Panc1 (cell line): Measurements from ENCODE around the gene AMBRA1. TPM values are rescaled to one million over a fixed set of nuclear protein-coding genes. Genes with fewer than 3 reads are reported as not detected.

ENCODE experiments used
- ATAC-seq: fragments of 200-7000 bp; cut with Tn5 transposase; 2 replicates; pipeline ENCODE4 v1.9.1; 2020; ENCODE audit warnings: mild to moderate bottlenecking, moderate library complexity
- BruUV-seq: library from RNA; stranded (reverse); fragments of 400-500 nt; replicated peaks from 2 replicates; lab custom pipeline; 2021; lab: Mats Ljungman, UMichigan
- CTCF ChIA-PET: fragments of 300-600 bp; sonication (Branson Sonifier 250); formaldehyde crosslinking; loops from one replicate; lab custom pipeline; 2022; ENCODE audit warnings: antibody characterized with exemption; lab: Charles Lee
- POLR2A ChIA-PET: fragments of 300-600 bp; sonication (Branson Sonifier 250); formaldehyde crosslinking; loops from one replicate; lab custom pipeline; 2022; ENCODE audit warnings: antibody characterized with exemption; lab: Charles Lee
- DNase-seq: peaks from one replicate; pipeline ENCODE4 v3.0.0-alpha.2; 2010; ENCODE audit warnings: low read depth, low spot score
- H3K27ac ChIP-seq: 2 replicates; pipeline ENCODE4 v1.5.1; 2011; ENCODE audit warnings: mild to moderate bottlenecking, low read length, inconsistent platforms
- H3K27me3 ChIP-seq: fragments of 200-500 bp; sonication (Bioruptor generic); 2 replicates; pipeline ENCODE4 v1.6.0; 2014; ENCODE audit warnings: low read length, inconsistent platforms; ENCODE audit not compliant: control insufficient read depth, insufficient read depth
- H3K36me3 ChIP-seq: fragments of 200-500 bp; sonication (Bioruptor generic); 2 replicates; pipeline ENCODE4 v1.5.1; 2014; ENCODE audit warnings: inconsistent platforms, mild to moderate bottlenecking, low read length, moderate library complexity; ENCODE audit not compliant: control insufficient read depth, insufficient read depth
- H3K4me1 ChIP-seq: 2 replicates; pipeline ENCODE4 v1.5.1; 2011; ENCODE audit warnings: inconsistent platforms, mild to moderate bottlenecking, low read length, moderate library complexity; ENCODE audit not compliant: control insufficient read depth, insufficient read depth
- H3K4me3 ChIP-seq, 2 experiments: 2 replicates each; pipeline ENCODE4 v1.5.1; 2011 to 2012; ENCODE audit warnings: low read depth in 2 of 2, low read length in 2 of 2, mild to moderate bottlenecking in 2 of 2, inconsistent platforms in 1 of 2, moderate library complexity in 1 of 2
- H3K9me3 ChIP-seq: fragments of 200-500 bp; sonication (Bioruptor generic); 2 replicates; pipeline ENCODE4 v1.5.1; 2014; ENCODE audit warnings: low read depth, mild to moderate bottlenecking, inconsistent platforms, low read length, moderate library complexity; ENCODE audit not compliant: control insufficient read depth, insufficient read depth
- CTCF ChIP-seq: fragments of 450-650 bp; IDR thresholded peaks from 2 replicates; pipeline ENCODE4 v1.5.1; 2017; ENCODE audit warnings: mild to moderate bottlenecking
- POLR2AphosphoS5 ChIP-seq: IDR thresholded peaks from 2 replicates; pipeline ENCODE4 v1.6.1; 2012; ENCODE audit warnings: mild to moderate bottlenecking, low read depth, low read length, moderate library complexity
- REST ChIP-seq, 2 experiments: IDR thresholded peaks; 2 replicates each; pipeline ENCODE4 v1.6.1; 2011 to 2012; ENCODE audit warnings: low read depth in 2 of 2, control low read depth in 1 of 2, low read length in 1 of 2, mild to moderate bottlenecking in 1 of 2, moderate library complexity in 1 of 2; ENCODE audit not compliant: insufficient read depth in 1 of 2
- SIN3A ChIP-seq: IDR thresholded peaks from 2 replicates; pipeline ENCODE4 v1.6.1; 2012; ENCODE audit warnings: low read depth, mild to moderate bottlenecking, low read length, moderate library complexity, borderline replicate concordance; ENCODE audit not compliant: insufficient read depth
- TCF7L2 ChIP-seq: IDR thresholded peaks from 2 replicates; pipeline ENCODE4 v1.6.1; 2011; ENCODE audit warnings: mild to moderate bottlenecking, low read depth, low read length, inconsistent platforms
- in situ Hi-C: cut with HindIII; loops from 2 replicates; pipeline ENCODE4 v1.10.0; 2016; ENCODE audit warnings: low sequenced_read_pairs, low pct_unique_long_range_greater_than_20kb
- intact Hi-C: fragments of 100-400 bp; cut with micrococcal nuclease; formaldehyde crosslinking; loops from one replicate; pipeline ENCODE4 v1.10.0; 2022; ENCODE audit not compliant: unreplicated experiment
- total RNA-seq: library from RNA; stranded (reverse); gene quantifications from one replicate; pipeline ENCODE4 v1.2.1, GENCODE V29; 2021; ENCODE audit not compliant: unreplicated experiment

AMBRA1 gene
- total RNA-seq, 1 experiment from 2014 or later, result 40.0 TPM

GRCh38 chr11:46537537-46538295 is 56.1 kb downstream of the AMBRA1 start:
- peaks cover 4% of the 10 kb centered on the region; the same call in 1 of the 2 replicates for H3K4me1 ChIP-seq
- TF ChIP-seq REST (IDR thresholded peaks at IDR 0.05; ENCODE audit: insufficient read depth in 1 of 2, low read depth in 2 of 2, low read length in 1 of 2), result no peak
- TF ChIP-seq CTCF, result peak; percentile 95
- BruUV-seq, result no TSS peak
- DNase-seq (peak; percentile 61), ATAC-seq (peak; percentile 93)
- no peaks in the 10 kb centered on the region for H3K27me3 ChIP-seq
- no peaks in the 10 kb centered on the region; the same call in 1 of the 2 replicates for H3K36me3 ChIP-seq
- no peaks in the 10 kb centered on the region for H3K9me3 ChIP-seq
- intact Hi-C loops, result loop anchor here (5.0 kb wide), 1 partner anchor 150 kb away; no protein-coding TSS in a partner anchor
- in situ Hi-C loops, result no loop called here
- H3K27ac ChIP-seq, result no peak overlapping the region; the same call in 1 of the 2 replicates
- ChIA-PET POLR2A (interaction anchor here (0.7 kb wide), 1 partner anchor 18 kb away, joined by 3 read pairs; no protein-coding TSS in a partner anchor), CTCF (interaction anchor here (1.1 to 1.9 kb wide), 2 partner anchors 24 to 48 kb away, joined by 3 to 5 read pairs; no protein-coding TSS in a partner anchor)
- no peak overlapping the region for H3K4me3 ChIP-seq

GRCh38 chr11:46537121-46537520 is 56.7 kb downstream of the AMBRA1 start:
- ATAC-seq, result no peak
- CTCF ChIA-PET, result interaction anchor here (1.1 to 1.9 kb wide), 2 partner anchors 25 to 47 kb away, joined by 3 to 5 read pairs; no protein-coding TSS in a partner anchor
- intact Hi-C loops (loop anchor here (5.0 kb wide), 1 partner anchor 150 kb away; no protein-coding TSS in a partner anchor), in situ Hi-C loops (no loop called here)
- Histone ChIP-seq H3K27ac (no peak overlapping the region; the same call in none of the 2 replicates), H3K27me3 (no peaks in the 10 kb centered on the region), H3K9me3 (no peaks in the 10 kb centered on the region), H3K4me3 (no peak overlapping the region), H3K4me1 (peaks cover 4% of the 10 kb centered on the region; the same call in 1 of the 2 replicates), H3K36me3 (no peaks in the 10 kb centered on the region; the same call in 1 of the 2 replicates)
- no peak for DNase-seq
- no TSS peak for BruUV-seq
- POLR2A ChIA-PET, result no interaction called here
- TF ChIP-seq REST (IDR thresholded peaks at IDR 0.05; ENCODE audit: insufficient read depth in 1 of 2, low read depth in 2 of 2, low read length in 1 of 2), result no peak
- TF ChIP-seq TCF7L2, result no peak
- TF ChIP-seq POLR2AphosphoS5, result no peak
- TF ChIP-seq SIN3A, result no peak
- TF ChIP-seq CTCF, result no peak
